ENCODE data around the gene EIF3A. TPM values are rescaled to one million over a fixed set of nuclear protein-coding genes. Genes with fewer than 3 reads are reported as not detected.

The EIF3A gene
- total RNA-seq (100 to 1,000 TPM in 3 of 5 donors, 10 to 100 TPM in 2; 48.4 to 156 (median 125) TPM), polyA plus RNA-seq (10 to 100 TPM; 37.3 to 91.6 (median 46.2) TPM)
- long read RNA-seq, donor 1, full-length matches to known transcripts, result 2 of 51 reads
- long read RNA-seq, donor 1, partial matches to known transcripts, result 49 of 51 reads
- long read RNA-seq, donor 1, other reads (novel, unspliced or antisense), result 0 of 51 reads
- long read RNA-seq, donor 2, full-length matches to known transcripts, result 4 of 30 reads
- long read RNA-seq, donor 2, partial matches to known transcripts, result 26 of 30 reads
- long read RNA-seq, donor 2, other reads (novel, unspliced or antisense), result 0 of 30 reads
- long read RNA-seq, donor 3, partial matches to known transcripts, result 62 of 62 reads
- long read RNA-seq, donor 3, other reads (novel, unspliced or antisense), result 0 of 62 reads
- long read RNA-seq, donor 4, result 0 reads
- long read RNA-seq, donor 5, partial matches to known transcripts, result 71 of 71 reads
- long read RNA-seq, donor 5, other reads (novel, unspliced or antisense), result 0 of 71 reads
- long read RNA-seq, donor 6, full-length matches to known transcripts, result 3 of 142 reads
- long read RNA-seq, donor 6, partial matches to known transcripts, result 139 of 142 reads
- long read RNA-seq, donor 6, other reads (novel, unspliced or antisense), result 0 of 142 reads
- long read RNA-seq, donor 7, partial matches to known transcripts, result 53 of 54 reads
- long read RNA-seq, donor 7, other reads (novel, unspliced or antisense), result 0 of 54 reads
- long read RNA-seq, donor 8, partial matches to known transcripts, result 104 of 105 reads
- long read RNA-seq, donor 8, other reads (novel, unspliced or antisense), result 0 of 105 reads
- long read RNA-seq, donor 9, partial matches to known transcripts, result 76 of 79 reads
- long read RNA-seq, donor 9, other reads (novel, unspliced or antisense), result 0 of 79 reads
- long read RNA-seq, donor 10, full-length matches to known transcripts, result 2 of 32 reads
- long read RNA-seq, donor 10, partial matches to known transcripts, result 30 of 32 reads
- long read RNA-seq, donor 10, other reads (novel, unspliced or antisense), result 0 of 32 reads

- peak; percentile 94 to 98 for DNase-seq
- 0 to 1% (median 0%) methylated on average over 14 to 74 of the region's 74 CpGs for WGBS, 5 donors
- no peaks in the 10 kb centered on the region for H3K27me3 ChIP-seq
- TF ChIP-seq POLR2A (IDR thresholded peaks at IDR 0.05) (peak in 1 of 4 donors; percentile 95), POLR2AphosphoS5 (IDR thresholded peaks at IDR 0.05) (peak; percentile 96 to 99 (median 98)), CTCF (IDR thresholded peaks at IDR 0.05) (no peak), EP300 (IDR thresholded peaks at IDR 0.05) (no peak)
- intact Hi-C loops (cut with DNase I; ENCODE audit: low total_unique reads), result no loop called here
- H3K4me1 ChIP-seq, result peaks cover 17 to 46% (median 38%) of the 10 kb centered on the region in 4 donors
- peak within 1 kb of the TSS; percentile 80 to 96 (median 88) for H3K4me3 ChIP-seq
- H3K9me3 ChIP-seq, result no peaks in the 10 kb centered on the region
- peak within 1 kb of the TSS; percentile 98 to 100 (median 99) for H3K27ac ChIP-seq
- H3K36me3 ChIP-seq, result no peaks in the 10 kb centered on the region
Measured at GRCh38 chr10:119080521-119081259, at the start of gene EIF3A. Gene EIF3A (minus strand): TSS chr10:119080817. CDS start chr10:119080676, 141 bp downstream.

- H3K36me3 ChIP-seq, result peaks cover 29 to 89% (median 86%) of the 10 kb centered on the region in 4 donors
- intact Hi-C loops (cut with DNase I; ENCODE audit: low total_unique reads), result no loop called here
- WGBS, 5 donors, result 79 to 91% (median 85%) methylated on average over 4 of the region's 4 CpGs
Measured at GRCh38 chr10:119129721-119130120, 49.1 kb upstream of the EIF3A start.

GRCh38 chr10:119125942-119126341 lies 45.3 kb upstream of the EIF3A start:
- Histone ChIP-seq H3K4me1 (peaks cover 0 to 8% (median 3%) of the 10 kb centered on the region in 4 donors), H3K36me3 (peaks cover 45 to 97% (median 96%) of the 10 kb centered on the region in 4 donors), H3K4me3 (no peak overlapping the region), H3K27me3 (no peaks in the 10 kb centered on the region), H3K9me3 (no peaks in the 10 kb centered on the region), H3K27ac (no peak overlapping the region)
- 93 to 100% (median 98%) methylated on average over 2 of the region's 2 CpGs for whole genome bisulfite sequencing, 5 donors
- no peak for DNase-seq
- intact Hi-C loops (cut with DNase I; ENCODE audit: low total_unique reads), result no loop called here
- no peak for TF ChIP-seq POLR2A (IDR thresholded peaks at IDR 0.05)
- TF ChIP-seq EP300 (IDR thresholded peaks at IDR 0.05), result no peak
- no peak for TF ChIP-seq POLR2AphosphoS5 (IDR thresholded peaks at IDR 0.05)
- no peak for TF ChIP-seq CTCF (IDR thresholded peaks at IDR 0.05)

More at GRCh38 chr10:119129721-119130120, 49.1 kb upstream of the EIF3A start:
- H3K27me3 ChIP-seq, result no peaks in the 10 kb centered on the region
- no peak for DNase-seq
- H3K4me1 ChIP-seq, result peaks cover 0 to 27% (median 11%) of the 10 kb centered on the region in 4 donors
- no peak overlapping the region for H3K27ac ChIP-seq
- no peak overlapping the region for H3K4me3 ChIP-seq
- no peak for TF ChIP-seq EP300 (IDR thresholded peaks at IDR 0.05)
- TF ChIP-seq CTCF (IDR thresholded peaks at IDR 0.05), result no peak
- TF ChIP-seq POLR2A (IDR thresholded peaks at IDR 0.05), result no peak
- TF ChIP-seq POLR2AphosphoS5 (IDR thresholded peaks at IDR 0.05), result no peak
- H3K9me3 ChIP-seq, result no peaks in the 10 kb centered on the region

Measured in stomach (tissue), 19 donors.